HL-60 (cell line): ENCODE results near the gene DENND1B.
"Not testable (repeated sequence)": the region's sequence is repeated elsewhere in the genome, so short reads cannot be mapped to it uniquely, and the experiment has no call there.

Source experiments
- DNase-seq, 2 experiments: peaks; one replicate each; pipeline ENCODE4 v3.0.0-alpha.2; 2010 to 2020; ENCODE audit warnings: low read depth in 1 of 2, low spot score in 1 of 2
- H3K27ac ChIP-seq: fragments of 250-450 bp; sonication (Bioruptor Pico); replicated peaks from 2 replicates; pipeline ENCODE4 v1.5.1; 2020; ENCODE audit warnings: mild to moderate bottlenecking, moderate library complexity
- H3K27me3 ChIP-seq: fragments of 250-450 bp; sonication (Bioruptor Pico); 2 replicates; pipeline ENCODE4 v1.5.1; 2021; ENCODE audit warnings: mild to moderate bottlenecking, moderate library complexity; ENCODE audit not compliant: insufficient read depth, poor library complexity, severe bottlenecking
- H3K4me3 ChIP-seq: replicated peaks from 2 replicates; pipeline ENCODE4 v1.5.1; 2011; ENCODE audit warnings: mild to moderate bottlenecking, control low read depth, low read length; ENCODE audit not compliant: insufficient read depth
- CTCF ChIP-seq: IDR thresholded peaks from one replicate; pipeline ENCODE4 v1.5.1; 2011; ENCODE audit warnings: low read length, control low read depth, inconsistent platforms; ENCODE audit not compliant: insufficient read depth
- GABPA ChIP-seq: IDR thresholded peaks from 2 replicates; pipeline ENCODE4 v1.6.1; 2012; ENCODE audit warnings: low read depth
- POLR2AphosphoS5 ChIP-seq: IDR thresholded peaks from 2 replicates; pipeline ENCODE4 v1.6.1; 2012; ENCODE audit warnings: low read depth
- SPI1 ChIP-seq: IDR thresholded peaks from 2 replicates; pipeline ENCODE4 v1.6.1; 2012; ENCODE audit warnings: low read depth, mild to moderate bottlenecking, borderline replicate concordance
- TF ChIP-seq, protein P1 (sequence below): IDR thresholded peaks from 2 replicates; pipeline ENCODE4 v1.6.1; 2012; ENCODE audit warnings: low read depth; ENCODE audit not compliant: insufficient replicate concordance

Gene DENND1B

GRCh38 chr1:197763307-197763706 is 12.0 kb downstream of the DENND1B start:
- no peaks in the 10 kb centered on the region for H3K27me3 ChIP-seq
- no peak overlapping the region for H3K27ac ChIP-seq
- no peak for DNase-seq
- H3K4me3 ChIP-seq = no peak overlapping the region
- TF ChIP-seq POLR2AphosphoS5 (no peak), GABPA (no peak), SPI1 (no peak), CTCF (no peak)
- TF ChIP-seq, protein P1, sequence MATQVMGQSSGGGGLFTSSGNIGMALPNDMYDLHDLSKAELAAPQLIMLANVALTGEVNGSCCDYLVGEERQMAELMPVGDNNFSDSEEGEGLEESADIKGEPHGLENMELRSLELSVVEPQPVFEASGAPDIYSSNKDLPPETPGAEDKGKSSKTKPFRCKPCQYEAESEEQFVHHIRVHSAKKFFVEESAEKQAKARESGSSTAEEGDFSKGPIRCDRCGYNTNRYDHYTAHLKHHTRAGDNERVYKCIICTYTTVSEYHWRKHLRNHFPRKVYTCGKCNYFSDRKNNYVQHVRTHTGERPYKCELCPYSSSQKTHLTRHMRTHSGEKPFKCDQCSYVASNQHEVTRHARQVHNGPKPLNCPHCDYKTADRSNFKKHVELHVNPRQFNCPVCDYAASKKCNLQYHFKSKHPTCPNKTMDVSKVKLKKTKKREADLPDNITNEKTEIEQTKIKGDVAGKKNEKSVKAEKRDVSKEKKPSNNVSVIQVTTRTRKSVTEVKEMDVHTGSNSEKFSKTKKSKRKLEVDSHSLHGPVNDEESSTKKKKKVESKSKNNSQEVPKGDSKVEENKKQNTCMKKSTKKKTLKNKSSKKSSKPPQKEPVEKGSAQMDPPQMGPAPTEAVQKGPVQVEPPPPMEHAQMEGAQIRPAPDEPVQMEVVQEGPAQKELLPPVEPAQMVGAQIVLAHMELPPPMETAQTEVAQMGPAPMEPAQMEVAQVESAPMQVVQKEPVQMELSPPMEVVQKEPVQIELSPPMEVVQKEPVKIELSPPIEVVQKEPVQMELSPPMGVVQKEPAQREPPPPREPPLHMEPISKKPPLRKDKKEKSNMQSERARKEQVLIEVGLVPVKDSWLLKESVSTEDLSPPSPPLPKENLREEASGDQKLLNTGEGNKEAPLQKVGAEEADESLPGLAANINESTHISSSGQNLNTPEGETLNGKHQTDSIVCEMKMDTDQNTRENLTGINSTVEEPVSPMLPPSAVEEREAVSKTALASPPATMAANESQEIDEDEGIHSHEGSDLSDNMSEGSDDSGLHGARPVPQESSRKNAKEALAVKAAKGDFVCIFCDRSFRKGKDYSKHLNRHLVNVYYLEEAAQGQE = no peak

GRCh38 chr1:197761654-197762053 is 13.6 kb downstream of the DENND1B start:
- DNase-seq = no peak
- TF ChIP-seq SPI1 = no peak
- TF ChIP-seq, protein P1 = no peak
- no peak for TF ChIP-seq GABPA
- no peak for TF ChIP-seq POLR2AphosphoS5
- TF ChIP-seq CTCF = no peak
- Histone ChIP-seq H3K4me3 (no peak overlapping the region), H3K27ac (peak overlapping the region; percentile 69), H3K27me3 (no peaks in the 10 kb centered on the region)

GRCh38 chr1:197755553-197755952 is 19.7 kb downstream of the DENND1B start:
- not testable (repeated sequence) for H3K27ac ChIP-seq, DNase-seq, H3K4me3 ChIP-seq, H3K27me3 ChIP-seq

GRCh38 chr1:197752652-197753164 is 22.6 kb downstream of the DENND1B start:
- H3K27me3 ChIP-seq, DNase-seq, H3K4me3 ChIP-seq, H3K27ac ChIP-seq: not testable (repeated sequence)

- DNase-seq = no peak
- H3K27ac ChIP-seq = no peak overlapping the region
- H3K27me3 ChIP-seq = no peaks in the 10 kb centered on the region
- TF ChIP-seq GABPA = no peak
- TF ChIP-seq, protein P1 = no peak
- TF ChIP-seq SPI1 = no peak
- TF ChIP-seq POLR2AphosphoS5 = no peak
- TF ChIP-seq CTCF = no peak
- H3K4me3 ChIP-seq = no peak overlapping the region
These were observed 24.9 kb downstream of the DENND1B start for GRCh38 chr1:197750366-197750765.
